Measurements from ENCODE around the gene LDLRAD4.
A peak's percentile ranks its signal among the peaks of the same experiment; 100 is the strongest.

The LDLRAD4 gene

DNA sequence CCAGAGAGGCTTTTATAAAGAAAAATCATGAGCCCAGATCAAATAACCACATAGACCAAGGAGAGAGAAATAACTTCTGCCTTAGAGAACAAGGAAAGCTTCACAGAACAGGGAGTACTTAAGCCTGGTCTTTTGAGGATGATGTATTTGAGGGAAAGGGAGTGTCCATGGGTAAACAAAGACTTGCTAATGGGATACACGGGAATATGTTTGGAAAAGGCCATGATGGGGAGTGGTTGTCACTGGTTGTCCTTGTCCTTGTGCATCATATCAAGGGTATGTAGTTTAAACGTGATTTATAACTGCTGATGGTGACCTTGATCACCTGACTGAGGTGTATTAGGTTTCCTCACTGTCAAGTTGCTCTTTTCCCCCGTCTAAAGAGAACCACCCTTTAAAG, 337.9 kb downstream of the LDLRAD4 start:
- Histone ChIP-seq H3K9me3 (no peaks in the 10 kb centered on the region), H3K27me3 (no peaks in the 10 kb centered on the region), H3K36me3 (no peaks in the 10 kb centered on the region), H3K4me3 (no peak overlapping the region), H3K27ac (no peak overlapping the region), H3K4me1 (peaks cover 0 to 11% (median 6%) of the 10 kb centered on the region in 4 donors)
- intact Hi-C loops (cut with DNase I; ENCODE audit: low total_unique reads), result no loop called here
- TF ChIP-seq, protein P1, sequence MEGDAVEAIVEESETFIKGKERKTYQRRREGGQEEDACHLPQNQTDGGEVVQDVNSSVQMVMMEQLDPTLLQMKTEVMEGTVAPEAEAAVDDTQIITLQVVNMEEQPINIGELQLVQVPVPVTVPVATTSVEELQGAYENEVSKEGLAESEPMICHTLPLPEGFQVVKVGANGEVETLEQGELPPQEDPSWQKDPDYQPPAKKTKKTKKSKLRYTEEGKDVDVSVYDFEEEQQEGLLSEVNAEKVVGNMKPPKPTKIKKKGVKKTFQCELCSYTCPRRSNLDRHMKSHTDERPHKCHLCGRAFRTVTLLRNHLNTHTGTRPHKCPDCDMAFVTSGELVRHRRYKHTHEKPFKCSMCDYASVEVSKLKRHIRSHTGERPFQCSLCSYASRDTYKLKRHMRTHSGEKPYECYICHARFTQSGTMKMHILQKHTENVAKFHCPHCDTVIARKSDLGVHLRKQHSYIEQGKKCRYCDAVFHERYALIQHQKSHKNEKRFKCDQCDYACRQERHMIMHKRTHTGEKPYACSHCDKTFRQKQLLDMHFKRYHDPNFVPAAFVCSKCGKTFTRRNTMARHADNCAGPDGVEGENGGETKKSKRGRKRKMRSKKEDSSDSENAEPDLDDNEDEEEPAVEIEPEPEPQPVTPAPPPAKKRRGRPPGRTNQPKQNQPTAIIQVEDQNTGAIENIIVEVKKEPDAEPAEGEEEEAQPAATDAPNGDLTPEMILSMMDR (IDR thresholded peaks at IDR 0.05), result no peak
- DNase-seq, result no peak

DNA sequence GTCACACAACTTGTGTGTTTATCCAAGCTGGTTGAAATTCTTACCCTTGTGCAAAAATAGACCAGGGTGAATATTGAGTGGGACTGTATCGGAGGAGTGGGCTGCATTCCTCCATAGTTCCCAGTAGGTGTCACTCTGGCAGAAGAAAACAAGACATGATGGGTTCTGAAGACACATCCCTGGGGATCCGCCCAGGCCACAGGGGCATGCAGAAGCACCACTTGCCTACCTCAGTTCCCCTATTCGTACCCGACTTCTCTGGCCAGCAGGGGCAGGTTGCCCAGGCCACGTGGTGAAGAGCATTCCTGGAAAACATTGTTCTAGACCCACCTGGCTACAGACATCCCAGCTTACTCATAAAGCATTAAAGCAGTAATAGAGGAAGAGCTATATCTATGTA, 339.6 kb downstream of the LDLRAD4 start:
- Histone ChIP-seq H3K9me3 (no peaks in the 10 kb centered on the region), H3K27ac (no peak overlapping the region), H3K27me3 (no peaks in the 10 kb centered on the region), H3K4me1 (peaks cover 0 to 20% (median 14%) of the 10 kb centered on the region in 4 donors), H3K4me3 (no peak overlapping the region), H3K36me3 (no peaks in the 10 kb centered on the region)
- TF ChIP-seq, protein P1 (IDR thresholded peaks at IDR 0.05), result peak; percentile 42 to 48
- DNase-seq, result no peak
- intact Hi-C loops (cut with DNase I; ENCODE audit: low total_unique reads), result no loop called here

DNA sequence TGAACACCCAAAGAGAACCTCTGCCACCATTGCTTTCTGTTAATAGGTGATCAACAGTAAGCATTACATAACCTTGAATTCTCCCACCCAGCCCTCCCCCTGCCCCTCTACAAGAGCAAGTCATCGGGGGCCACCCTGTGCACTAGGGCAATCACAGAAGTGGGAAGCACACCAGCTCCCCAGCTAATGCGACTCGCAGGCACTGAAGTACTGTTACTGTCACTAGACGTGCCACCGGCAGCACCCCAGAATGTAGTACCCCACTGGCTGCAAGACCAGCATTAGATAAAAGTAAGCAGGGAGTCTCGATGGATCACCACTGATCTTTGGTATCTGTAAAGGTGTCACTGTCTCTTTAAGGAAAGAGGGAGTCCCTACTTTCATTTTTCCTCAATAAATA, 340.2 kb downstream of the LDLRAD4 start:
- TF ChIP-seq, protein P1 (IDR thresholded peaks at IDR 0.05), result no peak
- no peaks in the 10 kb centered on the region for H3K27me3 ChIP-seq
- no peaks in the 10 kb centered on the region for H3K36me3 ChIP-seq
- peaks cover 0 to 26% (median 16%) of the 10 kb centered on the region in 4 donors for H3K4me1 ChIP-seq
- DNase-seq, result no peak
- intact Hi-C loops (cut with DNase I; ENCODE audit: low total_unique reads), result no loop called here
- no peak overlapping the region for H3K4me3 ChIP-seq
- no peak overlapping the region for H3K27ac ChIP-seq
- H3K9me3 ChIP-seq, result no peaks in the 10 kb centered on the region

DNA sequence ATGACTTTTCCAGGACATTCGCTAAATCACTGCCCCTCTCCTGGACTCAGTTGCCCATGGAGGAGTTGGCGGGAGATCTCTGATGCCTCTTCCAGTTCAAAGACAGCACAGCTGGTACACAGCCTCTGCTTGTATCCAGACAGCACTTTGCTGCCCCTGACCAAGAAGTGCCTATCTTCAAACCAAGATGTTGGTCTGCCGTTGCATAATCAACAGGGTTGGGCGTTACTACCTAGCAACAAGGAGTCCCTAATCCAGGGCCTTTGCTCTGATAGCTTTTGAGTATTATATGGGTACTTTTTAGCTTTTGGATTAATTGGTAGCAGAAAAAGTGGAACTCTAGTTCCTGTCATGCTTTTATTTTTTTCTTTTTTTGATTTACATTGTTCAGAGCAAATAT, 341.2 kb downstream of the LDLRAD4 start:
- H3K27me3 ChIP-seq, result no peaks in the 10 kb centered on the region
- no peak overlapping the region for H3K4me3 ChIP-seq
- H3K4me1 ChIP-seq, result peaks cover 0 to 34% (median 21%) of the 10 kb centered on the region in 4 donors
- H3K9me3 ChIP-seq, result no peaks in the 10 kb centered on the region
- no peak overlapping the region for H3K27ac ChIP-seq
- no peak for DNase-seq
- no peaks in the 10 kb centered on the region for H3K36me3 ChIP-seq
- intact Hi-C loops (cut with DNase I; ENCODE audit: low total_unique reads), result no loop called here
- TF ChIP-seq, protein P1 (IDR thresholded peaks at IDR 0.05), result no peak

DNA sequence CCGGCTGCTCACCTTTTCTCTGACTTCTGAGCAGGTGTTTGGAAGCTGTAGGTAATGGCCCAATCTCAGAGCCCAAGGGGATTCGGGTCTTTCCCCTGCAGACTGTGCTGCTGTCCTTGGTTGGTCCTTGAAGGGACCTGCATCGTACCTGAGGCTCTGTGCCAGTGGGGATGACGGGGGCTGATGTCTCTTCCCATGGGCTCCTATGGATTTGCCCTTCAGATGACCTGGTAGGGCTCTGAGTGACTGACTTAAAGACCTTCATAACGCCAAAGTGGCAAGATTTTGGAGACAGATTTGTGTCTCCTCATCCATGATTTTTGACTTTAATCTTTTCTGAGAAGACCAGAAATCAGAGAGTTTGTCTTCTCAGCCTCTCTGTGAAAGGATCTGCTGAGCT, 341.7 kb downstream of the LDLRAD4 start:
- no peak overlapping the region for H3K27ac ChIP-seq

More for the DNA sequence above, 341.7 kb downstream of the LDLRAD4 start:
- peaks cover 0 to 40% (median 24%) of the 10 kb centered on the region in 4 donors for H3K4me1 ChIP-seq
- intact Hi-C loops (cut with DNase I; ENCODE audit: low total_unique reads), result no loop called here
- no peak overlapping the region for H3K4me3 ChIP-seq
- no peaks in the 10 kb centered on the region for H3K36me3 ChIP-seq
- H3K27me3 ChIP-seq, result no peaks in the 10 kb centered on the region
- H3K9me3 ChIP-seq, result no peaks in the 10 kb centered on the region
- TF ChIP-seq, protein P1 (IDR thresholded peaks at IDR 0.05), result no peak
- DNase-seq, result no peak

All from tibial artery (tissue), 4 donors.